ENCODE results near the gene ANGPTL8.

Gene ANGPTL8

DNA sequence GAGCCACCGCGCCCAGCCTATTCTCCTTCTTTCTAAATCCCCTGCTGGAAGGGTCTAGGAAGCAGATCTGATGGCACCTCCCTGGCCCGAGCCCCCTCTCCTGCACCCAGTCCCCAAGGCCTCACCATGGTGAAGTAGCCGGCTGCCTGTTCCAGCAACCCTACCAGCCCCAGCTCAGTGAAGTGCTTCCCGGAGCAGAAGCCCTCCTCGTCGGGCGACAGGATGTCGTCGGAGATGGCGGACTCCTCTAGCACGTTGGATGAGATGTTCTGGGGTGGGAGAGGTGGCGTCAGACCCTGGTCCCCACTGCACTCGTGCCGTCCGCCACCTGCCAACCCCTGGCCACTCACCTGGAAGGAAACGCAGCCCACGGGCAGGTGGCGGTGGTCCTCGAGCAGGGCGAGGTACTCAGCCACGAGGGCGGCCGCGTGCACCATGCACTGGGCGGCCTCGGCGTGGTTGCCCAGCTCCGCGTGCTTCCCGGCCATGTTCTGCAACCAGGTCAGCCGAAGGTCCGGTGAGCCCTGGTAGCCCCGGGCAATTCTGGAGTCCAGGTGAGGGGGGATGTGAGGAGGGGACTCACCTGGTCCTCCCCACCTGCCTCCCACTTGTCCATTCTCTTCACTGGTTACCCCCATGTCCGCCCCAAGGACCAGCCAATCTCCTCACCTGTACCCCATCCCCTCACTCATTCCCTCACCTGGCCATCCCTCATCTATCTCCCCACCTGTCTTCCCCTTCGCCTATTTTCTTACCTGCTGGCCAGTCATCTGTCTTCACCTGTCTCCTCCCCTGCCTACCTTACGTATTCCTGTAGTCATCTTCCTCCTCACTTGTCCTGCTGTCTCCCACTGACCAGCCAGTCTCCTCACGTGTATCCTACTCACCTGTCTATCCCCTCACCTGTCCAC, 30.6 kb upstream of the ANGPTL8 start:
- H3K4me1 ChIP-seq (ENCODE audit: control insufficient read depth, insufficient read depth, low read length), result peaks cover 12% of the 10 kb centered on the region
- no peak overlapping the region for H3K27ac ChIP-seq (ENCODE audit: low read depth, low read length)
- peaks cover 12% of the 10 kb centered on the region for H3K36me3 ChIP-seq (ENCODE audit: control insufficient read depth, insufficient read depth, low read length)
- H3K9ac ChIP-seq (ENCODE audit: low read length), result no peak overlapping the region
- no peaks in the 10 kb centered on the region for H3K27me3 ChIP-seq (ENCODE audit: control insufficient read depth, insufficient read depth, low read length)
- H3K4me3 ChIP-seq (ENCODE audit: low read length), result no peak overlapping the region

DNA sequence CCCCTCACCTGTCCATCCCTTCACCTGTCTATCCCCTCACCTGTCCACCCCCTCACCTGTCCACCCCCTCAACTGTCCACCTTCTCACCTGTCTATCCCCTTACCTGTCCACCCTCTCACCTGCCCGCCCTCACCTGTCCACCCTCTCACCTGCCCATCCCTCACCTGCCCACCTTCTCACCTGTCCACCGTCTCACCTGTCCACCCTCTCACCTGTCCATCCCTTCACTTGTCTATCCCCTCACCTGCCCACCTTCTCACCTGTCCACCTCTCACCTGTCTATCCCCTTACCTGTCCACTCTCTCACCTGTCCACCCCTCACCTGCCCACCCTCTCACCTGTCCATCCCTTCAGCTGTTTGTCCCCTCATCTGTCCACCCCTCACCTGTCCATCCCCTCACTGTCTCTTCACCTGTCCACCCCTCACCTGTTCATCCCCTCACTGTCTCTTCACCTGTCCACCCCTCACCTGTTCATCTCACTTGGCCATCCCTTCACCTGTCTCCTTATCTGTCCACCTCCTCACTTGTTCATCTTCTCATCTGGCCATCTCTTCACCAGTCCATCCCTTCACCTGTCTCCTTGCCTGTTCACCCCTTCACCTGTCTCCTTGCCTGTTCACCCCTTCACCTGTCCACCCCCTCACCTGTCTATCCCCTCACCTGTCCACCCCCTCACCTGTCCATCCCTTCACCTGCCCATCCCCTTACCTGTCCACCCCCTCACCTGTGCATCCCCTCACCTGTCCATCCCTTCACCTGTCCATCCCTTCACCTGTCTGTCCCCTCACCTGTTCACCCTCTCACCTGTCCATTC, 29.4 kb upstream of the ANGPTL8 start:
- H3K4me3 ChIP-seq (ENCODE audit: low read length), result no peak overlapping the region
- H3K27me3 ChIP-seq (ENCODE audit: control insufficient read depth, insufficient read depth, low read length), result no peaks in the 10 kb centered on the region
- no peak overlapping the region for H3K27ac ChIP-seq (ENCODE audit: low read depth, low read length)
- H3K36me3 ChIP-seq (ENCODE audit: control insufficient read depth, insufficient read depth, low read length), result peaks cover 12% of the 10 kb centered on the region
- H3K9ac ChIP-seq (ENCODE audit: low read length), result no peak overlapping the region
- peaks cover 2% of the 10 kb centered on the region for H3K4me1 ChIP-seq (ENCODE audit: control insufficient read depth, insufficient read depth, low read length)

DNA sequence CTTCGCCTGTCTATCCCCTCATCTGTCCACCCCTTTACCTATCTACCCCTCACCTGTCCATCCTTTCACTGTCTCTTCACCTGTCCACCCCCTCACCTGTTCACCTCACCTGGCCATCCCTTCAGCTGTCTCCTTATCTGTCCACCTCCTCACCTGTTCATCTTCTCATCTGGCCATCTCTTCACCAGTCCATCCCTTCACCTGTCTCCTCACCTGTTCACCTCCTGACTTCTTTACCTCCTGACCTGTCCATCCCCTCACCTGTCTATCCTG, 28.8 kb upstream of the ANGPTL8 start:
- Histone ChIP-seq H3K27me3 (ENCODE audit: control insufficient read depth, insufficient read depth, low read length) (no peaks in the 10 kb centered on the region), H3K9ac (ENCODE audit: low read length) (no peak overlapping the region), H3K4me3 (ENCODE audit: low read length) (no peak overlapping the region), H3K36me3 (ENCODE audit: control insufficient read depth, insufficient read depth, low read length) (peaks cover 17% of the 10 kb centered on the region), H3K27ac (ENCODE audit: low read depth, low read length) (no peak overlapping the region), H3K4me1 (ENCODE audit: control insufficient read depth, insufficient read depth, low read length) (no peaks in the 10 kb centered on the region)

DNA sequence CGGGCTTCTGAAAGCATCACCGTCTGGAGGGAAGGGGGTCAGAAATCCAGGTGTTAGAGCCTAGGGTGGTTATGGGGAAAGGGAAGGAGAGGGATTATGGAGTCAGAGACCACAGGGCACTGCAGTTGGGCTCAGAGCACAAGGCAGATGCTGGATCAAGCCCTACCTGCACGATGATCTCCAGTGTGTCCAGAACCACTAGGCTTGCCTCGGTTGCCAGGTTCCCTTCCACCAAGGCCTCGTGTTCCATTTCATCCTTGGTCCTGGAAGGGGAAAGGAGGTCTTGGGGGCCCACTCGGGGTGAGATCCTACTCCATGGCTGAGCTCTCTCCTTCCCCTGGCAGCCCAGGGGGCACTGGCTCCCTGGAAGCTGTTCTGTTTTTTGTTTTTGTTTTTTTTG, 25.0 kb upstream of the ANGPTL8 start:
- H3K9ac ChIP-seq (ENCODE audit: low read length), result no peak overlapping the region
- no peak overlapping the region for H3K4me3 ChIP-seq (ENCODE audit: low read length)
- H3K27me3 ChIP-seq (ENCODE audit: control insufficient read depth, insufficient read depth, low read length), result no peaks in the 10 kb centered on the region
- H3K36me3 ChIP-seq (ENCODE audit: control insufficient read depth, insufficient read depth, low read length), result peaks cover 25% of the 10 kb centered on the region
- H3K27ac ChIP-seq (ENCODE audit: low read depth, low read length), result no peak overlapping the region
- no peaks in the 10 kb centered on the region for H3K4me1 ChIP-seq (ENCODE audit: control insufficient read depth, insufficient read depth, low read length)

DNA sequence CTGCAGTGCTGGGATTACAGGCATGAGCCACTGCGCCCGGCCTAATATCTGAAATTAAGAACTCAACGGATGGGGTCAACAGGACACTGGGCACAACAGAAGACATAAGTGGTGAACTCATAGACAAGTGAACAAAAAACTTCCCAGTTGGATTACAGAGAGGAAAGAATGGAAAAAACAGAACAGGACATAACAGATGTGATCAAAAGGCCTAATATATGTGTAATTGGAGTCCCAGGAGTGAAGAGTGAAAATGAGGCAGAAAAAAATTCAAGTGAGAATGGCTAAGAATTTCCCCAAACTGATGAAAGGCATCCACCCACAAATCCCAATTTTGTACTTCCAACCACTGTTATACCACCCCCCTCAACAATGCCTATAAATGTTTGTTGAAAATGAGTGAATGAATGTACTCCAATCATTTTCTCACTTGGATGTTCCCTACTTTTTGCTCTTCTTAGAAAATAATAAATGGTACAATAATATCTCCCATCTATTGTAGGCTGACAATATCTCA, 18.3 kb upstream of the ANGPTL8 start:
- Histone ChIP-seq H3K27ac (ENCODE audit: low read depth, low read length) (no peak overlapping the region), H3K36me3 (ENCODE audit: control insufficient read depth, insufficient read depth, low read length) (peaks cover 20% of the 10 kb centered on the region), H3K9ac (ENCODE audit: low read length) (no peak overlapping the region), H3K27me3 (ENCODE audit: control insufficient read depth, insufficient read depth, low read length) (no peaks in the 10 kb centered on the region), H3K4me3 (ENCODE audit: low read length) (no peak overlapping the region), H3K4me1 (ENCODE audit: control insufficient read depth, insufficient read depth, low read length) (no peaks in the 10 kb centered on the region)

DNA sequence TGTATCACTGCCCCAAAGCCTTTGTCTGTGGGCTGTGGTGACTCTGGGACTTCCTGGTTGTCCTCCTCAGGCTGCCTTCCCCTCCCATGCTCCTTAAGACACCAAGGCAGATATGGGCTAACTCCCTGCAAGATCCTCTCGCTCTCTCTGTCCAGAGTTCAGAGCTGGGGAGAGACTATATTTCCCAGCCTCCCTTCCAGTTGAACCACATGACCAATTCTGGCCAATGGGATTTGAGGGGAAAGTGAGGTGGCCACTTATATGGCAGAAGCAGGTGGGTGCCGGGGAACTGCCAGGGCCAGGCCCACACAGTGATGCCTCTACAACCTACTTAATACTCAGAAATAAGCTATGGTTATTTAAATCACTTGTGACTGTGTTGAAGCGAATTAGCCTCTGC, 16.2 kb upstream of the ANGPTL8 start:
- H3K4me1 ChIP-seq (ENCODE audit: control insufficient read depth, insufficient read depth, low read length), result no peaks in the 10 kb centered on the region
- peaks cover 13% of the 10 kb centered on the region for H3K36me3 ChIP-seq (ENCODE audit: control insufficient read depth, insufficient read depth, low read length)
- H3K9ac ChIP-seq (ENCODE audit: low read length), result no peak overlapping the region
- H3K27me3 ChIP-seq (ENCODE audit: control insufficient read depth, insufficient read depth, low read length), result no peaks in the 10 kb centered on the region
- no peak overlapping the region for H3K27ac ChIP-seq (ENCODE audit: low read depth, low read length)
- H3K4me3 ChIP-seq (ENCODE audit: low read length), result no peak overlapping the region

DNA sequence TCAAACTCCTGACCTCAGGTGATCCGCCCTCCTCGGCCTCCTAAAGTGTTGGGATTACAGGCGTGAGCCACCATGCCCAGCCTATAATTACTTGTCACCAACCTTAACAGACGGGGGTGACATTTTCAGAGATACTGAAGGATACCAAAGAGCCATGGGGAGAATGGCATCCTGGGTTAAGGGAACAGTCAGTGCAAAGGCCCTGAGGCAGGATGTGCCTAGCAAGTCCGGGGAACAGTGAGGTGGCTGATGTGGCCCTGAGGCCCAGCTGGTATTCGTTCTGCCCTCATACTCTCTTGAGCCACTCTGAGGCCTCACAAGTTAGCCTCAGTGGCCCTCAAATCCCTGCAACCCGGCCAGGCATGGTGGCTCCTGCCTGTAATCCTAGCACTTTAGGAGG, 15.0 kb upstream of the ANGPTL8 start:
- peaks cover 13% of the 10 kb centered on the region for H3K36me3 ChIP-seq (ENCODE audit: control insufficient read depth, insufficient read depth, low read length)
- H3K27ac ChIP-seq (ENCODE audit: low read depth, low read length), result no peak overlapping the region

DNA sequence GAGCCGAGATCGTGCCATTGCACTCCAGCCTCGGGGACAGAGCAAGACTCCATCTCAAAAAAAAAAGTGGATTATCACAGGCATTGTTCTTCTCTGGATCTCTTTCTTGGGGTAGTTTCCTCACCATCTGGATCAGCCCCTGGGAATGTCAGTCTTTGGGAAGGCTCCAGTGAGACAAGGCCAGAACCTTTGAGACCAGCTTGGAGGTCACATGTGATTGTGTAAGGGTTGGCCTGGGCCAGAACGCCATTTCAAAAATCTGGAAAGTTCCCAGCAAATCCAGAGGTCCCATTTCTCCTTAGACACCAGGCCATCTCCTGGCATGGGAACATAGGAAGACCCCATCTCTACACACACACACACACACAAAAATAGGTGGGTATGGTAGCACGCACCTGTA, 14.2 kb upstream of the ANGPTL8 start:
- H3K9ac ChIP-seq (ENCODE audit: low read length), result no peak overlapping the region
- no peak overlapping the region for H3K27ac ChIP-seq (ENCODE audit: low read depth, low read length)
- no peaks in the 10 kb centered on the region for H3K4me1 ChIP-seq (ENCODE audit: control insufficient read depth, insufficient read depth, low read length)
- H3K4me3 ChIP-seq (ENCODE audit: low read length), result no peak overlapping the region
- no peaks in the 10 kb centered on the region for H3K27me3 ChIP-seq (ENCODE audit: control insufficient read depth, insufficient read depth, low read length)
- H3K36me3 ChIP-seq (ENCODE audit: control insufficient read depth, insufficient read depth, low read length), result peaks cover 13% of the 10 kb centered on the region

More for the DNA sequence above, 15.0 kb upstream of the ANGPTL8 start:
- Histone ChIP-seq H3K27me3 (ENCODE audit: control insufficient read depth, insufficient read depth, low read length) (no peaks in the 10 kb centered on the region), H3K4me1 (ENCODE audit: control insufficient read depth, insufficient read depth, low read length) (no peaks in the 10 kb centered on the region), H3K4me3 (ENCODE audit: low read length) (no peak overlapping the region), H3K9ac (ENCODE audit: low read length) (no peak overlapping the region)

DNA sequence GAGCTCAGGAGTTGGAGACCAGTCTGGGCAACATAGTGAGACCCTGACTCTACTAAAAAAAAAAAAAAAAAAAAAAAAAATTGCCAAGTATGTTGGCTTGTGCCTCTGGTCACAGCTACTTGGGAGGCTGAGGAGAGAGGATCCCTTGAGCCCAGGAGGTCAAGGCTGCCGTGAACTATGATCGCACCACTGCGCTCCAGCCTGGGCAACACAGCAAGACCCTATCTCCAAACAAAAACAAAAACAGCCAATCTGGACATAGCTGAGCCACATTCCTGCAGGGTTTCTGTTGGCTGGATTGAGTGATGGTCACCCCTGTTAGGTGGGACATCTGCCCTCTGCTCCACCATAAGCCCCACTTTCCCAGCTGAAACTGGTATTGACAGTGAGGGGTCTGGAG, 13.6 kb upstream of the ANGPTL8 start:
- no peak overlapping the region for H3K4me3 ChIP-seq (ENCODE audit: low read length)
- peaks cover 16% of the 10 kb centered on the region for H3K36me3 ChIP-seq (ENCODE audit: control insufficient read depth, insufficient read depth, low read length)
- no peak overlapping the region for H3K9ac ChIP-seq (ENCODE audit: low read length)
- no peaks in the 10 kb centered on the region for H3K27me3 ChIP-seq (ENCODE audit: control insufficient read depth, insufficient read depth, low read length)
- no peaks in the 10 kb centered on the region for H3K4me1 ChIP-seq (ENCODE audit: control insufficient read depth, insufficient read depth, low read length)
- no peak overlapping the region for H3K27ac ChIP-seq (ENCODE audit: low read depth, low read length)

DNA sequence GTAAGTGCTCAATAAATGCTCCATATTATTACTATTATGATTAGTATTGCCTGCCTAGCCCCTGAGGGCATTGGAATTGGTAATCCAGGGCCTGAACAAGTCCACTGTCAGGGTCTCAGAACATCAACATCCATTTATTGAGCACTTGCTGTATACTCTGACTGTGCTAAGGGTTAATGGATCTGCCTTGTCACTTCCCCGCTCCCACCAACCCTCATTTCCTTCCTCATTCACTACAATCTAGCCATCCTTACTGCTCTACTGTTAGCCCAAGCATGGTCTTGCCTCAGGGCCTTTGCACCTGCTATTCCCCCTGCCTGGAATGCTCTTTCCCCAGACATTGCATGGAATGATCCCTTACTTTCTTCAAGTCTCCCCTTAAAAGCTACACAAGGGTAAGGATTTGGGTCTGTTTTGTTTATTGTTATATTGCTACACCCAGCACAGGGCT, 12.7 kb upstream of the ANGPTL8 start:
- H3K27ac ChIP-seq (ENCODE audit: low read depth, low read length), result no peak overlapping the region
- H3K9ac ChIP-seq (ENCODE audit: low read length), result no peak overlapping the region
- H3K27me3 ChIP-seq (ENCODE audit: control insufficient read depth, insufficient read depth, low read length), result no peaks in the 10 kb centered on the region
- H3K4me1 ChIP-seq (ENCODE audit: control insufficient read depth, insufficient read depth, low read length), result no peaks in the 10 kb centered on the region
- H3K36me3 ChIP-seq (ENCODE audit: control insufficient read depth, insufficient read depth, low read length), result peaks cover 14% of the 10 kb centered on the region
- no peak overlapping the region for H3K4me3 ChIP-seq (ENCODE audit: low read length)

DNA sequence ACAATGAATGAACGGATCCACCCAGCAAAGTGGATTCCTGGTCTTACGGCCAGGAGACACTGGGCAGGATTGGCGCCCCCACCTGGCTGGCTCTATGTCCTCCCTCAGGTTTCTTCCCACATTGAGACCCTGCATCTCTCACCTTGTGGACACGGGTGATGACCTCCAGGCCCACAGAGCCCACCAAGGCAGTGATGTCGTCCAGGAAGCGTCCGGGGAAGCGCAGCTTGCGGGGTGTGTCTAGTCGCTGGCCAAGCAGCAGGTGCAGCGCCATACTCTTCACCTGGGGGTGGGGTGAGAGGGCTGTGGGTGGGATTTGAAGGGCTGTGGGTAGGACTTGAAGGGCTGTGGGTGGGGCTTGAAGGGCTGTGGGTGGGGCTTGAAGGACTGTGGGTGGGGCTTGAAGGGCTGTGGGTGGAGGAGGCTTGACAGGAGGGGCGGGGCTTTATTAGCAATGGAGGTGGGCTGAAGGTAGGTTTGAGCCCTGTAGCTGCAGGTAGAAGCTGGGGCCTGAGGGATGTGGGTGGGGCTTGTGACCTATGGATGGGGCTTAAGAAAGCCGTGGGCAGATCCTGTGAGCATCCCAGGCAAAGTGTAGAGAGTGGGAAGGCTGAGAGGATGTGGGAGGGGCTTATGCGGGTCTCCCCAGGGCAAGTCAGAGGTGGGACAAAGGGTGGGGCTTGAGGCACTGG, 12.1 kb upstream of the ANGPTL8 start:
- Histone ChIP-seq H3K9ac (ENCODE audit: low read length) (no peak overlapping the region), H3K4me3 (ENCODE audit: low read length) (no peak overlapping the region), H3K4me1 (ENCODE audit: control insufficient read depth, insufficient read depth, low read length) (no peaks in the 10 kb centered on the region), H3K27me3 (ENCODE audit: control insufficient read depth, insufficient read depth, low read length) (no peaks in the 10 kb centered on the region), H3K27ac (ENCODE audit: low read depth, low read length) (no peak overlapping the region), H3K36me3 (ENCODE audit: control insufficient read depth, insufficient read depth, low read length) (peaks cover 13% of the 10 kb centered on the region)

All from rectal smooth muscle tissue (tissue), 1 donor.